ENCODE data around the gene MYO9B.

Gene MYO9B

GRCh38 chr19:17097593-17098126, 22.1 kb downstream of the MYO9B start:
- H2AFZ ChIP-seq (ENCODE audit: low read depth, low read length, severe bottlenecking) = no peak overlapping the region
- no peak overlapping the region for H3K27ac ChIP-seq (ENCODE audit: low read depth, low read length)
- H3K4me2 ChIP-seq (ENCODE audit: low read depth, low read length, poor library complexity, severe bottlenecking) = no peak overlapping the region
- H3F3A ChIP-seq (ENCODE audit: insufficient read depth) = no peaks in the 10 kb centered on the region
- H4K20me1 ChIP-seq (ENCODE audit: low read depth, low read length) = peaks cover 6% of the 10 kb centered on the region; the same call in 1 of the 2 replicates
- peaks cover 9% of the 10 kb centered on the region; the same call in 1 of the 2 replicates for H3K36me3 ChIP-seq (ENCODE audit: low read length)
- no peaks in the 10 kb centered on the region for H3K9me2 ChIP-seq (replicated peaks; ENCODE audit: insufficient read depth, low read length)
- no peak overlapping the region for H3K4me3 ChIP-seq (ENCODE audit: insufficient read depth, low read length, poor library complexity, severe bottlenecking)
- H3K9me3 ChIP-seq (ENCODE audit: insufficient read depth, low read length) = peaks cover 3% of the 10 kb centered on the region; the same call in 1 of the 2 replicates
- H3K27me3 ChIP-seq (ENCODE audit: low read length) = no peaks in the 10 kb centered on the region
- H3K9ac ChIP-seq (ENCODE audit: low read length) = no peak overlapping the region
- TF ChIP-seq CTCF (IDR thresholded peaks at IDR 0.05; ENCODE audit: insufficient read depth, low read length, poor library complexity, severe bottlenecking) (no peak), EZH2phosphoT487 (conservative IDR thresholded peaks at IDR 0.05; ENCODE audit: low read length) (no peak)
- peaks cover 91% of the 10 kb centered on the region for H3K79me2 ChIP-seq (ENCODE audit: insufficient read depth, low read length)

GRCh38 chr19:17098326-17098725, 22.7 kb downstream of the MYO9B start:
- H3K4me2 ChIP-seq (ENCODE audit: low read depth, low read length, poor library complexity, severe bottlenecking) = no peak overlapping the region
- peaks cover 91% of the 10 kb centered on the region for H3K79me2 ChIP-seq (ENCODE audit: insufficient read depth, low read length)
- peaks cover 14% of the 10 kb centered on the region for H3K36me3 ChIP-seq (ENCODE audit: low read length)

GRCh38 chr19:17101686-17102628, 26.4 kb downstream of the MYO9B start:
- H3K79me2 ChIP-seq (ENCODE audit: insufficient read depth, low read length) = peaks cover 87% of the 10 kb centered on the region
- no peak overlapping the region for H3K27ac ChIP-seq (ENCODE audit: low read depth, low read length)
- no peak overlapping the region for H2AFZ ChIP-seq (ENCODE audit: low read depth, low read length, severe bottlenecking)
- H3K4me3 ChIP-seq (ENCODE audit: insufficient read depth, low read length, poor library complexity, severe bottlenecking) = no peak overlapping the region
- H3K4me2 ChIP-seq (ENCODE audit: low read depth, low read length, poor library complexity, severe bottlenecking) = no peak overlapping the region
- no peaks in the 10 kb centered on the region for H3K9me2 ChIP-seq (replicated peaks; ENCODE audit: insufficient read depth, low read length)
- no peaks in the 10 kb centered on the region for H3F3A ChIP-seq (ENCODE audit: insufficient read depth)
- H3K27me3 ChIP-seq (ENCODE audit: low read length) = no peaks in the 10 kb centered on the region
- H3K9me3 ChIP-seq (ENCODE audit: insufficient read depth, low read length) = peaks cover 3% of the 10 kb centered on the region; the same call in 1 of the 2 replicates
- H3K9ac ChIP-seq (ENCODE audit: low read length) = no peak overlapping the region
- peaks cover 14% of the 10 kb centered on the region for H3K36me3 ChIP-seq (ENCODE audit: low read length)
- TF ChIP-seq CTCF (IDR thresholded peaks at IDR 0.05; ENCODE audit: insufficient read depth, low read length, poor library complexity, severe bottlenecking) (no peak), EZH2phosphoT487 (conservative IDR thresholded peaks at IDR 0.05; ENCODE audit: low read length) (no peak)
- H4K20me1 ChIP-seq (ENCODE audit: low read depth, low read length) = peaks cover 6% of the 10 kb centered on the region

More at GRCh38 chr19:17098326-17098725, 22.7 kb downstream of the MYO9B start:
- Histone ChIP-seq H3K9ac (ENCODE audit: low read length) (no peak overlapping the region), H2AFZ (ENCODE audit: low read depth, low read length, severe bottlenecking) (no peak overlapping the region), H3K4me3 (ENCODE audit: insufficient read depth, low read length, poor library complexity, severe bottlenecking) (no peak overlapping the region), H3K9me2 (replicated peaks; ENCODE audit: insufficient read depth, low read length) (no peaks in the 10 kb centered on the region), H3F3A (ENCODE audit: insufficient read depth) (no peaks in the 10 kb centered on the region), H3K27me3 (ENCODE audit: low read length) (no peaks in the 10 kb centered on the region), H4K20me1 (ENCODE audit: low read depth, low read length) (peaks cover 6% of the 10 kb centered on the region; the same call in 1 of the 2 replicates), H3K27ac (ENCODE audit: low read depth, low read length) (no peak overlapping the region), H3K9me3 (ENCODE audit: insufficient read depth, low read length) (peaks cover 3% of the 10 kb centered on the region; the same call in 1 of the 2 replicates)
- TF ChIP-seq EZH2phosphoT487 (conservative IDR thresholded peaks at IDR 0.05; ENCODE audit: low read length) (no peak), CTCF (IDR thresholded peaks at IDR 0.05; ENCODE audit: insufficient read depth, low read length, poor library complexity, severe bottlenecking) (no peak)
